ENCODE results near the gene KCNQ1OT1. TPM values are rescaled to one million over a fixed set of nuclear protein-coding genes. Genes with fewer than 3 reads are reported as not detected.
A peak's percentile ranks its signal among the peaks of the same experiment; 100 is the strongest.

Gene KCNQ1OT1
- total RNA-seq, 1 experiment from 2014 or later: 2.4 TPM

DNA sequence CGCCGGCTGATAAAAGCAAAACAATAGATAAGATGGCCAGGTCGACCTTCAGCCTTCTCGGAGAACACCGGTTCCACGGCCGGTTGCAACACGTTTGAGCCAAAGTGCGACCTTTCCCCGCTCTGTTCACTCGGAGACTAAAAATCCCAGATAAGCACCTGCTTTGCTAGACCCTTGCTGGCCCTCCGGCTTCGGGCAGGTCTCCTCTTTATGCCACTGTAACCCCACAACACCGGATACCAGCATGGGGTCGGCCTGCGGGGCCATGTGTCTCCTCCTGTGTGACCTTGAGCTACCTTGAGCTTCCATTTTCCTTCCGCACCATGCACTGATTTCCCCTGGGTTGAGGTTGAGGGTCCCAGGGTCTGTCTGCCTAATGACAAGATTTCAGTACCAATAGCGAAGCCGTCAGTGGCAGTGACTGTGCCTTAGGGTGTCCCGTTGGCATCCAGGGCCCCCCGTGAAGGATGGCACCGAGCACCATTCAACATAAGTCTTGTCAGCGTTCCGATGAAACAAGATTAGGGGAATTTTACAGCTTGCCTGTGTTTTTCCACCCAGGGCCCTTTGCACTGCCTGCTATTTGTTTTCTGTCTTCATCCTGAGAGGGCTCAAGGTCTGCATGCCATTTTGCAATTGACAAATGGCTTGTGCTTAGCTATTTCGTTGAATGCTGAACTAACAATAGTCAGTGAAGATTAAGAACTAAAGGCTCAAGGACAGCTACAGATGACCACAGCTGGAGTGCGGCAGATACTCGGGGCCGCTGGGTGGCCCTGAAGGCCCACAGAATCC is 136.4 kb downstream of the KCNQ1OT1 start:
- H3K4me1 Mint-ChIP-seq: no peaks in the 10 kb centered on the region
- no peak overlapping the region for H3K4me3 Mint-ChIP-seq
- TF ChIP-seq NR3C1 (CRISPR knock-in tag; conservative IDR thresholded peaks at IDR 0.05; ENCODE audit: low read depth) (no peak), ATF1 (CRISPR knock-in tag; IDR thresholded peaks at IDR 0.05) (no peak), GABPB1 (CRISPR knock-in tag; IDR thresholded peaks at IDR 0.05) (peak; percentile 50; the same call in 1 of the 2 replicates), FOXK1 (CRISPR knock-in tag; IDR thresholded peaks at IDR 0.05) (no peak), OVOL2 (CRISPR knock-in tag; IDR thresholded peaks at IDR 0.05; ENCODE audit: borderline replicate concordance) (no peak), JUN (CRISPR knock-in tag; IDR thresholded peaks at IDR 0.05) (no peak)
- ChIA-PET CTCF (interaction anchor here (0.8 to 2.0 kb wide), 2 partner anchors 30 to 329 kb away, joined by 3 to 7 read pairs; no protein-coding TSS in a partner anchor), POLR2A (no interaction called here)
- no peak overlapping the region for H3K27ac Mint-ChIP-seq
- no peak for ATAC-seq
- no peak for DNase-seq (ENCODE audit: low spot score)
- no peaks in the 10 kb centered on the region for H3K9me3 Mint-ChIP-seq
- peaks cover 78% of the 10 kb centered on the region for H3K27me3 Mint-ChIP-seq (ENCODE audit: low read depth)
- no peaks in the 10 kb centered on the region for H3K36me3 Mint-ChIP-seq

DNA sequence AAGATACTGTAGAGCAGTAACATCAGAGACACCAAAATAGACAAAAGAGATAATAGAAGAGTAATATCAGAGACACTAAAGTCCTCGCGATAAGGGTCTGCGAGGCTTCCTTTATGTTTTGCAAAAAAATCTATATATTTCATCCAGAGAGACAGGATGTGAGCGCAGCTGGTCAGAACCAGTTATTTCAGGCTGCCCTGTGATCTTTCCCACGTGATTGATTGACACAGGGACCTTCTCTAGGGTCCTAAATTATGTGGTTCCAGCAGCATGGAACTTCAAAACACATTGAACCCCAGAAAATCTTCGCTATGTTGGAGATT is 136.9 kb downstream of the KCNQ1OT1 start:
- no peaks in the 10 kb centered on the region for H3K36me3 Mint-ChIP-seq
- no peak overlapping the region for H3K4me3 Mint-ChIP-seq
- DNase-seq (ENCODE audit: low spot score) (peak; percentile 2), ATAC-seq (no peak)
- TF ChIP-seq STAT6 (CRISPR knock-in tag; conservative IDR thresholded peaks at IDR 0.05; ENCODE audit: low read depth) (no peak), ZNF121 (CRISPR knock-in tag; IDR thresholded peaks at IDR 0.05) (no peak), SMAD4 (CRISPR knock-in tag; IDR thresholded peaks at IDR 0.05) (no peak)
- TF ChIP-seq, protein P1, sequence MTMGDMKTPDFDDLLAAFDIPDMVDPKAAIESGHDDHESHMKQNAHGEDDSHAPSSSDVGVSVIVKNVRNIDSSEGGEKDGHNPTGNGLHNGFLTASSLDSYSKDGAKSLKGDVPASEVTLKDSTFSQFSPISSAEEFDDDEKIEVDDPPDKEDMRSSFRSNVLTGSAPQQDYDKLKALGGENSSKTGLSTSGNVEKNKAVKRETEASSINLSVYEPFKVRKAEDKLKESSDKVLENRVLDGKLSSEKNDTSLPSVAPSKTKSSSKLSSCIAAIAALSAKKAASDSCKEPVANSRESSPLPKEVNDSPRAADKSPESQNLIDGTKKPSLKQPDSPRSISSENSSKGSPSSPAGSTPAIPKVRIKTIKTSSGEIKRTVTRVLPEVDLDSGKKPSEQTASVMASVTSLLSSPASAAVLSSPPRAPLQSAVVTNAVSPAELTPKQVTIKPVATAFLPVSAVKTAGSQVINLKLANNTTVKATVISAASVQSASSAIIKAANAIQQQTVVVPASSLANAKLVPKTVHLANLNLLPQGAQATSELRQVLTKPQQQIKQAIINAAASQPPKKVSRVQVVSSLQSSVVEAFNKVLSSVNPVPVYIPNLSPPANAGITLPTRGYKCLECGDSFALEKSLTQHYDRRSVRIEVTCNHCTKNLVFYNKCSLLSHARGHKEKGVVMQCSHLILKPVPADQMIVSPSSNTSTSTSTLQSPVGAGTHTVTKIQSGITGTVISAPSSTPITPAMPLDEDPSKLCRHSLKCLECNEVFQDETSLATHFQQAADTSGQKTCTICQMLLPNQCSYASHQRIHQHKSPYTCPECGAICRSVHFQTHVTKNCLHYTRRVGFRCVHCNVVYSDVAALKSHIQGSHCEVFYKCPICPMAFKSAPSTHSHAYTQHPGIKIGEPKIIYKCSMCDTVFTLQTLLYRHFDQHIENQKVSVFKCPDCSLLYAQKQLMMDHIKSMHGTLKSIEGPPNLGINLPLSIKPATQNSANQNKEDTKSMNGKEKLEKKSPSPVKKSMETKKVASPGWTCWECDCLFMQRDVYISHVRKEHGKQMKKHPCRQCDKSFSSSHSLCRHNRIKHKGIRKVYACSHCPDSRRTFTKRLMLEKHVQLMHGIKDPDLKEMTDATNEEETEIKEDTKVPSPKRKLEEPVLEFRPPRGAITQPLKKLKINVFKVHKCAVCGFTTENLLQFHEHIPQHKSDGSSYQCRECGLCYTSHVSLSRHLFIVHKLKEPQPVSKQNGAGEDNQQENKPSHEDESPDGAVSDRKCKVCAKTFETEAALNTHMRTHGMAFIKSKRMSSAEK (CRISPR knock-in tag; IDR thresholded peaks at IDR 0.05; ENCODE audit: borderline replicate concordance): no peak
- peaks cover 78% of the 10 kb centered on the region for H3K27me3 Mint-ChIP-seq (ENCODE audit: low read depth)
- H3K4me1 Mint-ChIP-seq: no peaks in the 10 kb centered on the region
- CTCF ChIA-PET: interaction anchor here (2.0 kb wide), 1 partner anchor 329 kb away, joined by 7 read pairs; no protein-coding TSS in a partner anchor
- no peak overlapping the region for H3K27ac Mint-ChIP-seq
- H3K9me3 Mint-ChIP-seq: peaks cover 4% of the 10 kb centered on the region; the same call in 1 of the 2 replicates
- POLR2A ChIA-PET: no interaction called here

GRCh38 chr11:2561696-2562581 is 137.9 kb downstream of the KCNQ1OT1 start:
- H3K27ac Mint-ChIP-seq: no peak overlapping the region
- peaks cover 78% of the 10 kb centered on the region for H3K27me3 Mint-ChIP-seq (ENCODE audit: low read depth)
- H3K9me3 Mint-ChIP-seq: peaks cover 12% of the 10 kb centered on the region
- no peaks in the 10 kb centered on the region for H3K4me1 Mint-ChIP-seq
- no peak for TF ChIP-seq NR1H2 (CRISPR knock-in tag; IDR thresholded peaks at IDR 0.05)
- TF ChIP-seq, protein P2, sequence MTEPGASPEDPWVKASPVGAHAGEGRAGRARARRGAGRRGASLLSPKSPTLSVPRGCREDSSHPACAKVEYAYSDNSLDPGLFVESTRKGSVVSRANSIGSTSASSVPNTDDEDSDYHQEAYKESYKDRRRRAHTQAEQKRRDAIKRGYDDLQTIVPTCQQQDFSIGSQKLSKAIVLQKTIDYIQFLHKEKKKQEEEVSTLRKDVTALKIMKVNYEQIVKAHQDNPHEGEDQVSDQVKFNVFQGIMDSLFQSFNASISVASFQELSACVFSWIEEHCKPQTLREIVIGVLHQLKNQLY (CRISPR knock-in tag; IDR thresholded peaks at IDR 0.05): no peak
- TF ChIP-seq, protein P3, sequence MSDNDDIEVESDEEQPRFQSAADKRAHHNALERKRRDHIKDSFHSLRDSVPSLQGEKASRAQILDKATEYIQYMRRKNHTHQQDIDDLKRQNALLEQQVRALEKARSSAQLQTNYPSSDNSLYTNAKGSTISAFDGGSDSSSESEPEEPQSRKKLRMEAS (CRISPR knock-in tag; IDR thresholded peaks at IDR 0.05): no peak
- TF ChIP-seq, protein P4, sequence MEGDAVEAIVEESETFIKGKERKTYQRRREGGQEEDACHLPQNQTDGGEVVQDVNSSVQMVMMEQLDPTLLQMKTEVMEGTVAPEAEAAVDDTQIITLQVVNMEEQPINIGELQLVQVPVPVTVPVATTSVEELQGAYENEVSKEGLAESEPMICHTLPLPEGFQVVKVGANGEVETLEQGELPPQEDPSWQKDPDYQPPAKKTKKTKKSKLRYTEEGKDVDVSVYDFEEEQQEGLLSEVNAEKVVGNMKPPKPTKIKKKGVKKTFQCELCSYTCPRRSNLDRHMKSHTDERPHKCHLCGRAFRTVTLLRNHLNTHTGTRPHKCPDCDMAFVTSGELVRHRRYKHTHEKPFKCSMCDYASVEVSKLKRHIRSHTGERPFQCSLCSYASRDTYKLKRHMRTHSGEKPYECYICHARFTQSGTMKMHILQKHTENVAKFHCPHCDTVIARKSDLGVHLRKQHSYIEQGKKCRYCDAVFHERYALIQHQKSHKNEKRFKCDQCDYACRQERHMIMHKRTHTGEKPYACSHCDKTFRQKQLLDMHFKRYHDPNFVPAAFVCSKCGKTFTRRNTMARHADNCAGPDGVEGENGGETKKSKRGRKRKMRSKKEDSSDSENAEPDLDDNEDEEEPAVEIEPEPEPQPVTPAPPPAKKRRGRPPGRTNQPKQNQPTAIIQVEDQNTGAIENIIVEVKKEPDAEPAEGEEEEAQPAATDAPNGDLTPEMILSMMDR (IDR thresholded peaks at IDR 0.05): no peak
- DNase-seq (ENCODE audit: low spot score) (peak; percentile 19), ATAC-seq (peak; percentile 47)
- CTCF ChIA-PET: interaction anchor here (0.8 to 2.0 kb wide), 2 partner anchors 29 to 330 kb away, joined by 3 to 7 read pairs; no protein-coding TSS in a partner anchor
- peaks cover 2% of the 10 kb centered on the region for H3K36me3 Mint-ChIP-seq
- H3K4me3 Mint-ChIP-seq: no peak overlapping the region
- POLR2A ChIA-PET: no interaction called here
